GM12873 (cell line): ENCODE data around the gene LHFPL6.

Experiments used
- CTCF ChIP-seq: IDR thresholded peaks from 2 replicates; pipeline ENCODE4 v1.5.1; 2012; ENCODE audit warnings: low read depth, mild to moderate bottlenecking, moderate library complexity, low read length, control low read depth; ENCODE audit not compliant: insufficient read depth; ENCODE audit errors: missing control alignments

LHFPL6 gene

GRCh38 chr13:39527961-39528660 is 74.9 kb downstream of the LHFPL6 start:
- no peak for TF ChIP-seq CTCF

- no peak for TF ChIP-seq CTCF
These were observed 75.7 kb downstream of the LHFPL6 start for GRCh38 chr13:39527301-39527700.

GRCh38 chr13:39526499-39526898 is 76.5 kb downstream of the LHFPL6 start:
- TF ChIP-seq CTCF = no peak

- TF ChIP-seq CTCF = no peak
These were observed 77.5 kb downstream of the LHFPL6 start for GRCh38 chr13:39525506-39525905.

GRCh38 chr13:39524795-39525194 is 78.2 kb downstream of the LHFPL6 start:
- no peak for TF ChIP-seq CTCF

- TF ChIP-seq CTCF = no peak
These were observed 80.7 kb downstream of the LHFPL6 start for GRCh38 chr13:39522329-39522728.

GRCh38 chr13:39521701-39522100 is 81.3 kb downstream of the LHFPL6 start:
- no peak for TF ChIP-seq CTCF
